NB4 (cell line): ENCODE results near the gene DGKH.

Experiments
- CTCF ChIP-seq: IDR thresholded peaks from one replicate; pipeline ENCODE4 v1.5.1; 2012; ENCODE audit warnings: low read depth, low read length
- MYC ChIP-seq: IDR thresholded peaks from 2 replicates; pipeline ENCODE4 v1.6.1; 2011; ENCODE audit warnings: low read depth, low read length
- POLR2A ChIP-seq: IDR thresholded peaks from 2 replicates; pipeline ENCODE4 v1.6.1; 2011; ENCODE audit warnings: mild to moderate bottlenecking; ENCODE audit not compliant: insufficient read length; ENCODE audit errors: extremely low read depth

GRCh38 chr13:42068886-42069285 is 20.4 kb downstream of the DGKH start:
- TF ChIP-seq POLR2A (no peak), CTCF (no peak), MYC (no peak)
